ENCODE measurements around the gene PRAMEF20. TPM values are rescaled to one million over a fixed set of nuclear protein-coding genes. Genes with fewer than 3 reads are reported as not detected.

The PRAMEF20 gene
- total RNA-seq, 4 donors from 2014 or later = not detected

DNA sequence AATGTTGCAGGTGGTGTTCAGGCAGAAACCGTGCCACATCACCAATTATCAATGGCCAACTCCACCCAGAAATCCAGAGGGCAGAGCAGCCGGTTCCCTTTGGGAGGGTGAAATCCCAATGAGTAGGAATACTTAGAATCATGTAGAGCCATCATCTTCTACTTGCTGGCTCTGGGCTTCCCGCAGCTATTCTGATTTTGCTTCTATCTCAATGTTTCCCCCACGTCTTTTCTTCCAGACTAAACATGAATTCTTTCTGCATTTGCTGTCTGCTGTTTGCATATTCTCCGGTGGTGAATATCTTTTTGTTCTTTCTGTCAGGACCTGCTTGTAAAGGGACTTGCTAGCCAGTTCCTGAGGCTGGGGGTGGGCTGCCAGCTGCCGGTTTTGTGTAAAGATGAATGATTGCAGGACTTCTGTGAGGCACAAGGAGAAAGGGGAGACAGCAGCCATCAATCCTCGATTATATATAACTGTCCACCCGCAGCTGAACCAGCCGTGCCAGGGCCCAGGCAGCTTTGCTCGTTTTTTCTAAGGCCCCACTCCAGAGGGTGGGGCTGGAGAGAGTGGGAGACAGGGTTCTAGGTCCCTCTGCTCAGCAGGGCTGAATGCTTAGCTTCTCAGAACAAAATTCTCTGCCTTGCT lies 33.2 kb downstream of the PRAMEF20 start:
- WGBS, 2 donors = 34 to 45% methylated on average over 8 to 10 of the region's 10 CpGs
- Histone ChIP-seq H3K9me3 (no peaks in the 10 kb centered on the region), H3K36me3 (no peaks in the 10 kb centered on the region), H3K27ac (no peak overlapping the region), H3K4me1 (no peaks in the 10 kb centered on the region), H3K27me3 (no peaks in the 10 kb centered on the region), H3K4me3 (no peak overlapping the region)
- TF ChIP-seq, protein P1, sequence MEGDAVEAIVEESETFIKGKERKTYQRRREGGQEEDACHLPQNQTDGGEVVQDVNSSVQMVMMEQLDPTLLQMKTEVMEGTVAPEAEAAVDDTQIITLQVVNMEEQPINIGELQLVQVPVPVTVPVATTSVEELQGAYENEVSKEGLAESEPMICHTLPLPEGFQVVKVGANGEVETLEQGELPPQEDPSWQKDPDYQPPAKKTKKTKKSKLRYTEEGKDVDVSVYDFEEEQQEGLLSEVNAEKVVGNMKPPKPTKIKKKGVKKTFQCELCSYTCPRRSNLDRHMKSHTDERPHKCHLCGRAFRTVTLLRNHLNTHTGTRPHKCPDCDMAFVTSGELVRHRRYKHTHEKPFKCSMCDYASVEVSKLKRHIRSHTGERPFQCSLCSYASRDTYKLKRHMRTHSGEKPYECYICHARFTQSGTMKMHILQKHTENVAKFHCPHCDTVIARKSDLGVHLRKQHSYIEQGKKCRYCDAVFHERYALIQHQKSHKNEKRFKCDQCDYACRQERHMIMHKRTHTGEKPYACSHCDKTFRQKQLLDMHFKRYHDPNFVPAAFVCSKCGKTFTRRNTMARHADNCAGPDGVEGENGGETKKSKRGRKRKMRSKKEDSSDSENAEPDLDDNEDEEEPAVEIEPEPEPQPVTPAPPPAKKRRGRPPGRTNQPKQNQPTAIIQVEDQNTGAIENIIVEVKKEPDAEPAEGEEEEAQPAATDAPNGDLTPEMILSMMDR (IDR thresholded peaks at IDR 0.05) = no peak
- no peak for DNase-seq
- intact Hi-C loops (cut with DNase I) = no loop called here

GRCh38 chr1:13450204-13450603 lies 40.0 kb downstream of the PRAMEF20 start:
- Histone ChIP-seq H3K4me3 (no peak overlapping the region), H3K27ac (no peak overlapping the region), H3K36me3 (no peaks in the 10 kb centered on the region), H3K9me3 (no peaks in the 10 kb centered on the region), H3K4me1 (peaks cover 0 to 17% (median 0%) of the 10 kb centered on the region in 3 donors), H3K27me3 (peaks cover 0 to 8% (median 0%) of the 10 kb centered on the region in 4 donors)
- intact Hi-C loops (cut with DNase I) = no loop called here
- no peak for DNase-seq
- TF ChIP-seq, protein P1 (IDR thresholded peaks at IDR 0.05) = no peak
- TF ChIP-seq POLR2A (IDR thresholded peaks at IDR 0.05) = no peak
- WGBS, 2 donors = 44 to 62% methylated on average over 4 to 6 of the region's 7 CpGs

DNA sequence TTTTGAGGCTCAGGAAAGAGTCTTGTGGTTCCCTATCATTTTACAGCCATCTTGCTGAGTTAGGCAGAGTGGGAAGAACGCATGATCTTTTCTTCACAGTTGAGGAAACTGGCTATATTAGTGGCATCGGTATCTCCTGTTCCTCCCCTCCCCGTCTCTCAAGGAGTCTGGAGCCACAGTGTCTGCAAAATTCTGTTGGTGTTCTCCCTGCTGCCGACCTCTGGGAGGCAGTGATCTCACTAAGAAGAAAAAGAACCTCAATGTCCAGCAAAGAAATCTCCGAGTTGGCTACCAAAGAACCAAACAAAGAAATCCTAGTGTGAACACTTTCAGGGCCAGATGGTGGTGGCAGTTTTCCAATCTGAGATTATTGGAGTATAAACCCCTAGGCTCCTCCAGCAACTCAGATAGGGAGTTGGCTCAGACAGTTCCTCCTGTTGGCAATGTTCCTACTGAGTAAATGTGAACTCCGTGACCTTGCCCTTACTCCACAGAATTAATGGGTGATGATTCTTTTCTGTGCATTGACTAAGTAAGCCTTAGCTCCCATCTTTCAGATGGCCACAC lies 41.2 kb downstream of the PRAMEF20 start:
- H3K27ac ChIP-seq = no peak overlapping the region
- H3K9me3 ChIP-seq = no peaks in the 10 kb centered on the region
- no peak for TF ChIP-seq POLR2A (IDR thresholded peaks at IDR 0.05)
- TF ChIP-seq, protein P1 (IDR thresholded peaks at IDR 0.05) = no peak
- intact Hi-C loops (cut with DNase I) = no loop called here
- no peak for DNase-seq
- H3K36me3 ChIP-seq = no peaks in the 10 kb centered on the region
- peaks cover 0 to 17% (median 0%) of the 10 kb centered on the region in 3 donors for H3K4me1 ChIP-seq
- H3K4me3 ChIP-seq = no peak overlapping the region
- H3K27me3 ChIP-seq = peaks cover 0 to 21% (median 0%) of the 10 kb centered on the region in 4 donors
- 34 to 57% methylated on average over 6 of the region's 6 CpGs for WGBS, 2 donors

DNA sequence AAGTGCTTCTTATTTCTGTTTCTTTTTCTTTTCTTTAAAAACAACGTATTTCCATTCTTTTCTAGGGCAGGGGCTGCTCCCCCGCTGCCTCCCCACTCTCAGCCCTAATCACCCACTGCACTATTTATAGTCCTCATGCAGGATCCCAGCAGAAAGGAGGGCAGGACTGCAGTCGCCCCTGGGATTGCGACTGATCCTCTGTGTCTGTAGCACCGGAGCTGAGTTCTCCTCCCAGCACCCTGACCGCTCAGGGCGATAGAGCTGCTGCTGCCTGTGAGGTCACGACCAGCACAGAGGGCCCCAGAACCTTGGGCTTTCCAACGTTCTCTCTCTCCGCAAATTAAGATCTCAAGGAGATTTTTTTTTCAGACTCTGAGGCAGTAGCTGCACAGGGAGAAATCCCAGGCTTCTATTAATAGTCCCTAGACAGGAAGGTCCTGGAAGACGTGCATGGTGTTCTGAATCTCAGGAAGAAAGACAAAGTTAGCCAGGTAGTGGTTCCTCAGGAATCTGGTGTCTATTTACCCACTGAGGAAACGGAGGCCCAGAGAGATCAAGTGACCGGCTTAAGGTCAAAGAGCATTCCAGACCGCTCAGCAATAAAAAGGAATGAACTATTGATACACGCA lies 46.8 kb downstream of the PRAMEF20 start:
- Histone ChIP-seq H3K4me3 (no peak overlapping the region), H3K36me3 (no peaks in the 10 kb centered on the region), H3K27ac (no peak overlapping the region), H3K9me3 (no peaks in the 10 kb centered on the region), H3K4me1 (no peaks in the 10 kb centered on the region), H3K27me3 (peaks cover 0 to 53% (median 0%) of the 10 kb centered on the region in 4 donors)
- WGBS, 2 donors = 62 to 66% methylated on average over 7 to 11 of the region's 15 CpGs
- no peak for TF ChIP-seq POLR2A (IDR thresholded peaks at IDR 0.05)
- TF ChIP-seq, protein P1 (IDR thresholded peaks at IDR 0.05) = no peak
- intact Hi-C loops (cut with DNase I) = no loop called here
- DNase-seq = no peak

GRCh38 chr1:13461977-13462376 lies 51.7 kb downstream of the PRAMEF20 start:
- intact Hi-C loops (cut with DNase I) = no loop called here
- Histone ChIP-seq H3K9me3 (no peaks in the 10 kb centered on the region), H3K27me3 (peaks cover 0 to 56% (median 0%) of the 10 kb centered on the region in 4 donors), H3K36me3 (no peaks in the 10 kb centered on the region), H3K4me1 (peaks cover 0 to 7% (median 0%) of the 10 kb centered on the region in 3 donors), H3K4me3 (no peak overlapping the region), H3K27ac (no peak overlapping the region)
- WGBS, 2 donors = 72% methylated on average over 2 of the region's 2 CpGs
- TF ChIP-seq POLR2A (IDR thresholded peaks at IDR 0.05) = no peak
- TF ChIP-seq, protein P1 (IDR thresholded peaks at IDR 0.05) = no peak
- no peak for DNase-seq
